Panc1 (cell line): Measurements from ENCODE around the gene TGIF2. TPM values are rescaled to one million over a fixed set of nuclear protein-coding genes. Genes with fewer than 3 reads are reported as not detected.

ENCODE experiments used
- ATAC-seq: fragments of 200-7000 bp; cut with Tn5 transposase; 2 replicates; pipeline ENCODE4 v1.9.1; 2020; ENCODE audit warnings: mild to moderate bottlenecking, moderate library complexity
- BruUV-seq: library from RNA; stranded (reverse); fragments of 400-500 nt; replicated peaks from 2 replicates; lab custom pipeline; 2021; lab: Mats Ljungman, UMichigan
- CTCF ChIA-PET: fragments of 300-600 bp; sonication (Branson Sonifier 250); formaldehyde crosslinking; loops from one replicate; lab custom pipeline; 2022; ENCODE audit warnings: antibody characterized with exemption; lab: Charles Lee
- POLR2A ChIA-PET: fragments of 300-600 bp; sonication (Branson Sonifier 250); formaldehyde crosslinking; loops from one replicate; lab custom pipeline; 2022; ENCODE audit warnings: antibody characterized with exemption; lab: Charles Lee
- DNase-seq: peaks from one replicate; pipeline ENCODE4 v3.0.0-alpha.2; 2010; ENCODE audit warnings: low read depth, low spot score
- H3K27ac ChIP-seq: 2 replicates; pipeline ENCODE4 v1.5.1; 2011; ENCODE audit warnings: mild to moderate bottlenecking, low read length, inconsistent platforms
- H3K27me3 ChIP-seq: fragments of 200-500 bp; sonication (Bioruptor generic); 2 replicates; pipeline ENCODE4 v1.6.0; 2014; ENCODE audit warnings: low read length, inconsistent platforms; ENCODE audit not compliant: control insufficient read depth, insufficient read depth
- H3K36me3 ChIP-seq: fragments of 200-500 bp; sonication (Bioruptor generic); 2 replicates; pipeline ENCODE4 v1.5.1; 2014; ENCODE audit warnings: inconsistent platforms, mild to moderate bottlenecking, low read length, moderate library complexity; ENCODE audit not compliant: control insufficient read depth, insufficient read depth
- H3K4me1 ChIP-seq: 2 replicates; pipeline ENCODE4 v1.5.1; 2011; ENCODE audit warnings: inconsistent platforms, mild to moderate bottlenecking, low read length, moderate library complexity; ENCODE audit not compliant: control insufficient read depth, insufficient read depth
- H3K4me3 ChIP-seq, 2 experiments: 2 replicates each; pipeline ENCODE4 v1.5.1; 2011 to 2012; ENCODE audit warnings: low read depth in 2 of 2, low read length in 2 of 2, mild to moderate bottlenecking in 2 of 2, inconsistent platforms in 1 of 2, moderate library complexity in 1 of 2
- H3K9me3 ChIP-seq: fragments of 200-500 bp; sonication (Bioruptor generic); 2 replicates; pipeline ENCODE4 v1.5.1; 2014; ENCODE audit warnings: low read depth, mild to moderate bottlenecking, inconsistent platforms, low read length, moderate library complexity; ENCODE audit not compliant: control insufficient read depth, insufficient read depth
- POLR2AphosphoS5 ChIP-seq: IDR thresholded peaks from 2 replicates; pipeline ENCODE4 v1.6.1; 2012; ENCODE audit warnings: mild to moderate bottlenecking, low read depth, low read length, moderate library complexity
- SIN3A ChIP-seq: IDR thresholded peaks from 2 replicates; pipeline ENCODE4 v1.6.1; 2012; ENCODE audit warnings: low read depth, mild to moderate bottlenecking, low read length, moderate library complexity, borderline replicate concordance; ENCODE audit not compliant: insufficient read depth
- TCF7L2 ChIP-seq: IDR thresholded peaks from 2 replicates; pipeline ENCODE4 v1.6.1; 2011; ENCODE audit warnings: mild to moderate bottlenecking, low read depth, low read length, inconsistent platforms
- in situ Hi-C: cut with HindIII; loops from 2 replicates; pipeline ENCODE4 v1.10.0; 2016; ENCODE audit warnings: low sequenced_read_pairs, low pct_unique_long_range_greater_than_20kb
- intact Hi-C: fragments of 100-400 bp; cut with micrococcal nuclease; formaldehyde crosslinking; loops from one replicate; pipeline ENCODE4 v1.10.0; 2022; ENCODE audit not compliant: unreplicated experiment
- total RNA-seq: library from RNA; stranded (reverse); gene quantifications from one replicate; pipeline ENCODE4 v1.2.1, GENCODE V29; 2021; ENCODE audit not compliant: unreplicated experiment
- TF ChIP-seq, protein P1 (sequence below): fragments of 450-650 bp; IDR thresholded peaks from 2 replicates; pipeline ENCODE4 v1.5.1; 2017; ENCODE audit warnings: mild to moderate bottlenecking
- TF ChIP-seq, protein P2 (sequence below), 2 experiments: IDR thresholded peaks; 2 replicates each; pipeline ENCODE4 v1.6.1; 2011 to 2012; ENCODE audit warnings: low read depth in 2 of 2, control low read depth in 1 of 2, low read length in 1 of 2, mild to moderate bottlenecking in 1 of 2, moderate library complexity in 1 of 2; ENCODE audit not compliant: insufficient read depth in 1 of 2

The TGIF2 gene
- total RNA-seq, 1 experiment from 2014 or later, result 18.0 TPM

DNA sequence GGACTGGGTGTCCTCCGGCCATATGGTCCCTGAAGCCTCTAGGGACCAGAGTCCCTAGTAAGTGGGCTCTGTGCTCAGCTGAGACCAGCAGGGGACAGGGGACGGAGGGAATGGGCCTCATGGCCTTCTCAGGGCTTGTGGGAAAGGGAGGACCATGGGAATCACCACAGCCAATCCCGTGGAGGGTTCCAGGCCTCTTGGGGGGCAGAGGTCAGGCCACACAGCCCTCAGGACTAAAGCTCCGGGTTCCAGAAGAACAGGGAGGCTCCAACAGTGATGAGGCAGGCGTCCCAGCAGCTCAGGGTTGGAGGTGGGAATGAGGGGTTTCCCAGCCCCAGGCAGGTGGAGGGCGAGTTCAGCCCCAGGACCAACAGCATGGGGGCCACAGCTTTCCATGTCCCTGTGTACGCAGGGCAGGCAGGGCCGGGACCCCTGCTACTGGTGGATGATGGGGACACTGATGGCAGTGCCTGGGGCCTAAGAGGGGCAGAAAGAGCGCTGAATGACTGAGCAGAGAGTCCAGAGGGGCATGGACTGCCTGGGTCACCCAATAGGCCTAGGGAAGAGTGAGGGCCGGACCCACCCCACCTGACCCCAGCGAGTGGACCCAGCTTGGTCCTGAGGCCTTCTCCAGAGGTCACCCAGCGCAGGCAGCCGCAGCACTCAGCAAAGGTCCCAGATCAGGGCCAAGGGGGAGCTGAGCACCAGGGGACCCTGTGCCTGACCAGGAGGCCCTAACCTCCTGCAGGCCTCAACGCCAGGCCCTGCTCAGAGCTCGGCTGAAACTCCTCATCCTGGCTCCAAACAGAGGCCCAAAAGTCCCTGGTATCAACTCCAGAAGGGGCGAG, 23.2 kb upstream of the TGIF2 start:
- no peak for DNase-seq
- Histone ChIP-seq H3K4me3 (no peak overlapping the region), H3K27ac (no peak overlapping the region), H3K27me3 (no peaks in the 10 kb centered on the region), H3K9me3 (no peaks in the 10 kb centered on the region), H3K36me3 (no peaks in the 10 kb centered on the region), H3K4me1 (no peaks in the 10 kb centered on the region)
- intact Hi-C loops, result no loop called here
- ChIA-PET CTCF (interaction anchor here (0.6 kb wide), 1 partner anchor 47 kb away, joined by 4 read pairs; no protein-coding TSS in a partner anchor), POLR2A (interaction anchor here (0.6 to 1.0 kb wide), 2 partner anchors 15 to 23 kb away, joined by 3 read pairs; no protein-coding TSS in a partner anchor)
- in situ Hi-C loops, result no loop called here
- TF ChIP-seq, protein P1, sequence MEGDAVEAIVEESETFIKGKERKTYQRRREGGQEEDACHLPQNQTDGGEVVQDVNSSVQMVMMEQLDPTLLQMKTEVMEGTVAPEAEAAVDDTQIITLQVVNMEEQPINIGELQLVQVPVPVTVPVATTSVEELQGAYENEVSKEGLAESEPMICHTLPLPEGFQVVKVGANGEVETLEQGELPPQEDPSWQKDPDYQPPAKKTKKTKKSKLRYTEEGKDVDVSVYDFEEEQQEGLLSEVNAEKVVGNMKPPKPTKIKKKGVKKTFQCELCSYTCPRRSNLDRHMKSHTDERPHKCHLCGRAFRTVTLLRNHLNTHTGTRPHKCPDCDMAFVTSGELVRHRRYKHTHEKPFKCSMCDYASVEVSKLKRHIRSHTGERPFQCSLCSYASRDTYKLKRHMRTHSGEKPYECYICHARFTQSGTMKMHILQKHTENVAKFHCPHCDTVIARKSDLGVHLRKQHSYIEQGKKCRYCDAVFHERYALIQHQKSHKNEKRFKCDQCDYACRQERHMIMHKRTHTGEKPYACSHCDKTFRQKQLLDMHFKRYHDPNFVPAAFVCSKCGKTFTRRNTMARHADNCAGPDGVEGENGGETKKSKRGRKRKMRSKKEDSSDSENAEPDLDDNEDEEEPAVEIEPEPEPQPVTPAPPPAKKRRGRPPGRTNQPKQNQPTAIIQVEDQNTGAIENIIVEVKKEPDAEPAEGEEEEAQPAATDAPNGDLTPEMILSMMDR, result no peak
- TF ChIP-seq POLR2AphosphoS5, result peak; percentile 55; the same call in 1 of the 2 replicates
- no TSS peak for BruUV-seq
- peak; percentile 13 for ATAC-seq

DNA sequence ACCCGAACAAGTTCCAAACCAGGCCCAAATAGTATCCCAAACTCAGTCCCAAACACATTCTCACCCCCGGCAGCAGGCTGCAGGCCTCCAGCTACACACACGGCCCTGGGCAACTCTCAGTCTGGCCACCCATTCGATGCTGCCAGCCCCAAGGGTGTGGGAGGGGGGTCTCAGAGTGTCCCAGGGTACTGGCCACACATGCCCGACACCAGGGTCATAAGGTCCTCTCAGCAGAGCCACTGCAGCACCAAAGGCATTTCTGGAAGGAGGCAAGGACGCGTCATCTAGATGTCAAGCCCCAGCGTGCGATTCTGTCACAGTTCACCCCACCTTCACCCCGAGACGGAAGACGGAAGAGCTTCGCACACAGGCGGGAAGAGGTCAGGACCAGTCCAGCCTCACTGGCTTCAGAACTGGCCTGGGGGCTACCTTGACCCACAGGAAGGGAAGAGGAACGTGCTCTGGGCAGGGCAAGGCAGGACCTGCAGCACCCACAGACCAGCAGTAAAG, 22.6 kb upstream of the TGIF2 start:
- ChIA-PET CTCF (interaction anchor here (0.6 kb wide), 1 partner anchor 46 kb away, joined by 4 read pairs; no protein-coding TSS in a partner anchor), POLR2A (interaction anchor here (0.6 to 1.0 kb wide), 3 partner anchors 14 to 66 kb away, joined by 3 read pairs; no protein-coding TSS in a partner anchor)
- ATAC-seq, result peak; percentile 13; the same call in 1 of the 2 replicates
- H3K27me3 ChIP-seq, result no peaks in the 10 kb centered on the region
- no peaks in the 10 kb centered on the region for H3K9me3 ChIP-seq
- BruUV-seq, result no TSS peak
- in situ Hi-C loops (no loop called here), intact Hi-C loops (no loop called here)
- no peaks in the 10 kb centered on the region for H3K36me3 ChIP-seq
- H3K27ac ChIP-seq, result no peak overlapping the region
- TF ChIP-seq, protein P2, sequence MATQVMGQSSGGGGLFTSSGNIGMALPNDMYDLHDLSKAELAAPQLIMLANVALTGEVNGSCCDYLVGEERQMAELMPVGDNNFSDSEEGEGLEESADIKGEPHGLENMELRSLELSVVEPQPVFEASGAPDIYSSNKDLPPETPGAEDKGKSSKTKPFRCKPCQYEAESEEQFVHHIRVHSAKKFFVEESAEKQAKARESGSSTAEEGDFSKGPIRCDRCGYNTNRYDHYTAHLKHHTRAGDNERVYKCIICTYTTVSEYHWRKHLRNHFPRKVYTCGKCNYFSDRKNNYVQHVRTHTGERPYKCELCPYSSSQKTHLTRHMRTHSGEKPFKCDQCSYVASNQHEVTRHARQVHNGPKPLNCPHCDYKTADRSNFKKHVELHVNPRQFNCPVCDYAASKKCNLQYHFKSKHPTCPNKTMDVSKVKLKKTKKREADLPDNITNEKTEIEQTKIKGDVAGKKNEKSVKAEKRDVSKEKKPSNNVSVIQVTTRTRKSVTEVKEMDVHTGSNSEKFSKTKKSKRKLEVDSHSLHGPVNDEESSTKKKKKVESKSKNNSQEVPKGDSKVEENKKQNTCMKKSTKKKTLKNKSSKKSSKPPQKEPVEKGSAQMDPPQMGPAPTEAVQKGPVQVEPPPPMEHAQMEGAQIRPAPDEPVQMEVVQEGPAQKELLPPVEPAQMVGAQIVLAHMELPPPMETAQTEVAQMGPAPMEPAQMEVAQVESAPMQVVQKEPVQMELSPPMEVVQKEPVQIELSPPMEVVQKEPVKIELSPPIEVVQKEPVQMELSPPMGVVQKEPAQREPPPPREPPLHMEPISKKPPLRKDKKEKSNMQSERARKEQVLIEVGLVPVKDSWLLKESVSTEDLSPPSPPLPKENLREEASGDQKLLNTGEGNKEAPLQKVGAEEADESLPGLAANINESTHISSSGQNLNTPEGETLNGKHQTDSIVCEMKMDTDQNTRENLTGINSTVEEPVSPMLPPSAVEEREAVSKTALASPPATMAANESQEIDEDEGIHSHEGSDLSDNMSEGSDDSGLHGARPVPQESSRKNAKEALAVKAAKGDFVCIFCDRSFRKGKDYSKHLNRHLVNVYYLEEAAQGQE (IDR thresholded peaks at IDR 0.05; ENCODE audit: insufficient read depth in 1 of 2, low read depth in 2 of 2, low read length in 1 of 2), result no peak
- TF ChIP-seq SIN3A (no peak), TCF7L2 (no peak), POLR2AphosphoS5 (peak; percentile 6; the same call in 1 of the 2 replicates)
- TF ChIP-seq, protein P1, result no peak
- H3K4me1 ChIP-seq, result no peaks in the 10 kb centered on the region
- no peak overlapping the region for H3K4me3 ChIP-seq
- no peak for DNase-seq
